Hepatocyte (in vitro differentiated cells): ENCODE measurements around the gene ULK2. TPM values are rescaled to one million over a fixed set of nuclear protein-coding genes. Genes with fewer than 3 reads are reported as not detected.

ENCODE experiments used
- DNase-seq: peaks from one replicate; pipeline ENCODE4 v3.0.0-alpha.2; 2016; ENCODE audit warnings: low spot score
- H2AFZ ChIP-seq: fragments of 200-600 bp; sonication (generic); 2 replicates; pipeline ENCODE4 v1.6.0; 2016; ENCODE audit warnings: antibody characterized with exemption, mild to moderate bottlenecking
- H3K27ac ChIP-seq: fragments of 200-600 bp; sonication (generic); 2 replicates; pipeline ENCODE4 v1.5.1; 2016; ENCODE audit warnings: mild to moderate bottlenecking
- H3K27me3 ChIP-seq: fragments of 200-600 bp; sonication (generic); 2 replicates; pipeline ENCODE4 v1.6.1; 2016
- H3K36me3 ChIP-seq: fragments of 200-600 bp; sonication (generic); replicated peaks from 2 replicates; pipeline ENCODE4 v1.5.1; 2016; ENCODE audit warnings: low read depth; ENCODE audit not compliant: insufficient read depth
- H3K4me1 ChIP-seq: fragments of 200-600 bp; sonication (generic); 2 replicates; pipeline ENCODE4 v1.5.1; 2016; ENCODE audit warnings: mild to moderate bottlenecking, moderate library complexity; ENCODE audit not compliant: insufficient read depth
- H3K4me2 ChIP-seq: fragments of 200-600 bp; sonication (generic); 2 replicates; pipeline ENCODE4 v1.6.0; 2016
- H3K4me3 ChIP-seq: fragments of 200-600 bp; sonication (generic); 2 replicates; pipeline ENCODE4 v1.5.1; 2016; ENCODE audit warnings: mild to moderate bottlenecking
- H3K79me2 ChIP-seq: fragments of 200-600 bp; sonication (generic); 2 replicates; pipeline ENCODE4 v1.6.0; 2017; ENCODE audit warnings: mild to moderate bottlenecking
- H3K9me2 ChIP-seq: fragments of 200-600 bp; sonication (generic); replicated peaks from 2 replicates; pipeline ENCODE4 v1.6.0; 2017; ENCODE audit warnings: mild to moderate bottlenecking; ENCODE audit not compliant: insufficient read depth
- H3K9me3 ChIP-seq: fragments of 200-600 bp; sonication (generic); 2 replicates; pipeline ENCODE4 v1.5.1; 2016; ENCODE audit warnings: low read depth, mild to moderate bottlenecking
- H4K20me1 ChIP-seq: fragments of 200-600 bp; sonication (generic); 2 replicates; pipeline ENCODE4 v1.6.0; 2016; ENCODE audit warnings: mild to moderate bottlenecking; ENCODE audit not compliant: insufficient read depth, poor library complexity, severe bottlenecking
- CTCF ChIP-seq: fragments of 200-600 bp; sonication (generic); IDR thresholded peaks from 2 replicates; pipeline ENCODE4 v1.5.1; 2016; ENCODE audit warnings: antibody characterized with exemption, mild to moderate bottlenecking; ENCODE audit not compliant: poor library complexity
- EZH2 ChIP-seq: fragments of 200-600 bp; sonication (generic); IDR thresholded peaks from 2 replicates; pipeline ENCODE4 v1.6.1; 2016; ENCODE audit warnings: antibody characterized with exemption, mild to moderate bottlenecking, borderline replicate concordance
- EZH2phosphoT487 ChIP-seq: fragments of 200-600 bp; sonication (generic); IDR thresholded peaks from one replicate; pipeline ENCODE4 v1.6.1; 2018; ENCODE audit warnings: antibody characterized with exemption, mild to moderate bottlenecking, low read depth, moderate library complexity; ENCODE audit not compliant: unreplicated experiment, severe bottlenecking
- WGBS: methylation state at CpG from one replicate; pipeline ENCODE4 v1.1.6; 2016; ENCODE audit warnings: low lambda C conversion rate; ENCODE audit errors: missing lambda C conversion rate; 5-methylcytosine and 5-hydroxymethylcytosine counted together
- polyA plus RNA-seq: library from polyadenylated mRNA; unstranded; fragments of >200 nt; fragmentation: Nextera tagmentation; extraction: Ambion mirVana; gene quantifications from 2 replicates; pipeline ENCODE4 v1.2.1, GENCODE V29; 2016
- total RNA-seq: library from RNA; depleted of rRNA; stranded (reverse); fragments of >200 nt; gene quantifications from 2 replicates; pipeline ENCODE4 v1.2.3, GENCODE V29; 2014

Gene ULK2
- total and polyA plus RNA-seq, 2 experiments from 2014 or later = 10.6 to 18.0 TPM

GRCh38 chr17:19787733-19788357 lies 79.9 kb downstream of the ULK2 start:
- Histone ChIP-seq H4K20me1 (no peaks in the 10 kb centered on the region), H3K27me3 (no peaks in the 10 kb centered on the region), H3K36me3 (no peaks in the 10 kb centered on the region), H3K4me2 (no peak overlapping the region), H3K4me3 (no peak overlapping the region), H3K9me2 (no peaks in the 10 kb centered on the region), H2AFZ (no peak overlapping the region), H3K79me2 (no peaks in the 10 kb centered on the region), H3K4me1 (no peaks in the 10 kb centered on the region), H3K9me3 (no peaks in the 10 kb centered on the region), H3K27ac (no peak overlapping the region)
- no peak for TF ChIP-seq CTCF
- TF ChIP-seq EZH2 = no peak
- no peak for TF ChIP-seq EZH2phosphoT487
- 96% methylated on average over 7 of the region's 7 CpGs for WGBS
- no peak for DNase-seq

- H4K20me1 ChIP-seq = no peaks in the 10 kb centered on the region
- no peak for DNase-seq
- H3K27ac ChIP-seq = no peak overlapping the region
- H3K27me3 ChIP-seq = no peaks in the 10 kb centered on the region
- 68% methylated on average over 4 of the region's 4 CpGs for WGBS
- no peak overlapping the region for H3K4me3 ChIP-seq
- no peaks in the 10 kb centered on the region for H3K9me2 ChIP-seq
- no peak overlapping the region for H2AFZ ChIP-seq
- H3K9me3 ChIP-seq = no peaks in the 10 kb centered on the region
- TF ChIP-seq CTCF (no peak), EZH2phosphoT487 (no peak), EZH2 (no peak)
- no peaks in the 10 kb centered on the region for H3K36me3 ChIP-seq
- H3K79me2 ChIP-seq = no peaks in the 10 kb centered on the region
- no peaks in the 10 kb centered on the region for H3K4me1 ChIP-seq
- no peak overlapping the region for H3K4me2 ChIP-seq
Observed at GRCh38 chr17:19785854-19786253, 81.9 kb downstream of the ULK2 start.

- TF ChIP-seq EZH2 (no peak), CTCF (no peak), EZH2phosphoT487 (no peak)
- Histone ChIP-seq H2AFZ (no peak overlapping the region), H3K9me3 (no peaks in the 10 kb centered on the region), H3K4me1 (no peaks in the 10 kb centered on the region), H3K4me3 (no peak overlapping the region), H3K36me3 (no peaks in the 10 kb centered on the region), H3K79me2 (no peaks in the 10 kb centered on the region), H3K27ac (no peak overlapping the region), H3K4me2 (no peak overlapping the region), H4K20me1 (no peaks in the 10 kb centered on the region), H3K9me2 (no peaks in the 10 kb centered on the region), H3K27me3 (no peaks in the 10 kb centered on the region)
- WGBS = 93% methylated on average over 9 of the region's 9 CpGs
- DNase-seq = no peak
Observed at GRCh38 chr17:19781488-19782458, 86.0 kb downstream of the ULK2 start.
